GM19324 (cell line): ENCODE data around the gene IER5.

Experiments used
- ATAC-seq: cut with Tn5 transposase; IDR thresholded peaks from one replicate; pipeline ENCODE4 v1.9.1; 2021; ENCODE audit warnings: mild to moderate bottlenecking, moderate library complexity; ENCODE audit not compliant: unreplicated experiment, low FRiP score

The IER5 gene

DNA sequence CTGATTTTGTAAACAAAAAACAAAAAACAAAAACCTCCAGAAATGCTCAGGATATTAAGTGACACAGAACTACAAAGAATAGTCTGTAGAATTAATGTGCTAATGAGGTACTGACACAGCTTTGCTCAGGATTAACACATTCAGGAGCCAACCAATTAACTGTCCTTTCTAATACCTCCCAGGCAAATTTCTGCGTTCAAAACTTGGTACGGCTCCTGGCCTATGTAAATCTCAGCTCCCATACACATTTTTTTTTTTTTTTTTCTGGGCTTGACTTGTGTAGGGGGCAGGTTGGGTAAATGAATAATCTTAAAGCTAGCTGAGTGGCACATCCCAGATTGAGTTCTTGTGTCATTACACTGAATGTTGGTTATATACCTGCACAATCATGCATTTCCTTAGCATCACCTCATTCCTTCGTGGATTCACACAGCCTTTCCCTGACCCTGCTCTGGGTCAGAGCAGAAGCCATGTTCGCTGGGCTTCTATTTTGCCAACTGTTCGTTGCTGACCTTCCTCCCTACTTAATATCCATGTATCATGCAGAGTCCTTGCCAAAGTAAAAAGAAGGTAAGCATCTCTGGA lies 12.6 kb upstream of the IER5 start:
- ATAC-seq, result no peak

DNA sequence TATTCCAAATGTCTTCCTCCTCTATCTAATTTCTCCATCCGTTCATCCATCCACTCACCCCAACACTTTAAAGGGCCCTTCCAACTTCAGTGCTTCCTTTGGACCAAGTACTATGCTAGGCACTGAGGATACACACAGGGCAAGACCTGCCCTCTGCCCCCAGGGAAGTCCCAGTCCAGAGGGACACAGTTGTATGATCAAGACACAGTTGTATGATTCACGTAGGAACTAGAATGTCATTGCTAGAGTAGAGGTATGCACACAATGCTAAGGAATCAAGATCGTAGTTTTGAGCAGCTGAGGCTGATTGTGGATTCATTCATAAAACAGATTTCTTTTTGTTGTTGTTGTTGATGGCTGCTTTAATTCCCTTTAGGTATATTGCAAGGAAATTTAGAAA lies 11.6 kb upstream of the IER5 start:
- no peak for ATAC-seq

DNA sequence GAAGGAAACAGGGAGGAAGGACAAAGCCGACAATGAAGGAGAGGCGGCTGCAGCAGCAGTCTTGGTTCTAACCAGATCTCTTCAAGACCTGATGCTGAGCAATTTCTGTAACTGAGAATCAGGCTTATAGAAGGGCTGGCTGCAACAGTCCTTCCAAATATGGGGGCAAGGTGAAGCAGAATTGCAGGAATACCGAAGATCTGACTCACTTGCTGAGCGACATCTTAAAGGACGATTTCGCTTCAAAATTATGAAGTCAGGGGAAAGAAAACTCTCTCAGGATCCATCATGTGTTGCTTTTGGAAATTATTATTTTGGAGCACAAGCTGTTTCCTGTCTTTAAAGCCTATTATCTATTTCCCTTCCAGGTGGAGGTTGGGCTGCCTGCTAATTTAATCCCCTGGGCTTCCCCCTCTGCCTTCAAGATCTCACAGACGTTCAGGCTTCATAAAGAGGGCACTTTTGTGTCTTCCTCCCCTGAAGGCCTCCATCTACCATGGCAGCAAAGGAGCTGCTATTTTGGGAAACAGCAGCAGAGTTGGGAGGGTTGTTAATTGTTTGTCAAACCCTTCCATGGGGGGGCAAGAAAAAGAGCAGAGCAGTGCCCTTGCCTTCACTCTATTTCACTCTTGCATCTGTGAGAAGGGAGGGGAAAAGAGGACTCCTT lies 10.8 kb upstream of the IER5 start:
- ATAC-seq, result no peak

DNA sequence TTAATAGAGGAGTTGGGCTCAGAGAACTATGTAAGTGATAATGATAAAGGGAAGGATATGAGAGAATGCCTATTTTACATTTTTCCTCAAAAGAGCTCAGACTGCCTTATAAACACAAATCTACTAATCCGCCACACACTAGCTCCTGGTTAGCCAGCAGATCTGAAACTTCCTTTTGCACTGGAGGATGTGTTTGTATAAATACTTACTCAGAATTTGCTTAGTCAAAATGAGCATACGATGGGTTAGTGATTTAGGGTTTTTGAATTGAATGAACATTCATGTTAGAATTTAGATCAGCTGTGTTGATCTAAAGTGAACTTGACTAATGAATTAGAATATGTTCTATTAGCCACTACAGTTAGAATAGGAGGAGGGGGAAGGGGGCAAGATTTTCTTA lies 9.1 kb upstream of the IER5 start:
- ATAC-seq, result no peak

DNA sequence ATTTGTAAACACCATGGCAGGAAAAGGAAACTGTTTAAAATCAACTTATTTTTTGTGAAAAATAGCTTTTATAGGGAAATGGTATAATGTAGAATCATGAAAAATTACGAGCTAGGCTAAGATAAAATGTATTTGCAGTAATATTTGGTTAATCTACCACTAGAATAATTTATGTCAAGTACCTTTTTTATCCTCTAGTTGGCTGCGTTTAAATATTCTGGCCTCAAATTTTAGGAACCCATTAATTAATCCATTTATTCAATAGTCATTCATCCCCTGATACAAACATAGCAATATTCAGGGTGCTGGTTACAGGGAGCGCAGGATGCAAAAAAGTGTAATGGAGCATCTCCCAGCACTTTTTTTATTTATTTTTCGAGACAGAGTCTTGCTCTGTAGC lies 8.6 kb upstream of the IER5 start:
- ATAC-seq, result no peak

DNA sequence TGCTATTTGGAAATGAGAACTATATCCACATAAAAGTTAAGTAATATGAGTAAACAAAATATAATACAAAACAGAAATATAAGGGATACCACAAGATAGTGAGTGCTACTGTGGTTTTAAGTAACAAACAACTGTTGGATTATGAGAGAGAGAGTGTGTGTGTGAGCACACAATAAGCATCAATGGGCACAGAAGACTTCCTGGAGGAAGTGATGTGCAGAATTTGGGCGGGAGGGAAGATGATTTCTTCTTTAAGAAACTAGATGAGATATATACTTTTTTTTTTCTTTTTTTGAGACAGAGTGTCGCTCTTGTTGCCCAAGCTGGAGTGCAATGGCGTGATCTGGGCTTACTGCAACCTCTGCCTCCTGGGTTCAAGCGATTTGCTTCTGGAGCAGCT lies 7.9 kb upstream of the IER5 start:
- no peak for ATAC-seq

DNA sequence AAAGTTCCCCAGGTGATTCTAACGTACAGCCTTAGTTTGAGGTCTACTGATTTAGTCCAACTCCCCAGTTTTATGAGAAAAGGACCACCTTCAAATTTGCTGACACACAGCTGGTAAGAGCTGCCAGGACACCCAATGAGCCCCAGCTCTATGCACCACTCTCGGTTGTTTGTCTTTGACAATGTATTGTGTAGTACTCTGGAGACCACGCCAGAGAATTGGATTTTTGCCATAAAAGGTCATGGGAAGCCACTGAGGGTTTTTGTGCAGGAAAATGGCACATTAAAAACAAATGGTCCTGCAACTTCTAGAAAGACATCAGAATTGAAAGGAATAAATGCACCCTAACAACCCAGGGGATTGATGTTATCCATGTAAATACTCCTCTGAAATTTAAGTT lies 7.1 kb upstream of the IER5 start:
- ATAC-seq, result no peak

DNA sequence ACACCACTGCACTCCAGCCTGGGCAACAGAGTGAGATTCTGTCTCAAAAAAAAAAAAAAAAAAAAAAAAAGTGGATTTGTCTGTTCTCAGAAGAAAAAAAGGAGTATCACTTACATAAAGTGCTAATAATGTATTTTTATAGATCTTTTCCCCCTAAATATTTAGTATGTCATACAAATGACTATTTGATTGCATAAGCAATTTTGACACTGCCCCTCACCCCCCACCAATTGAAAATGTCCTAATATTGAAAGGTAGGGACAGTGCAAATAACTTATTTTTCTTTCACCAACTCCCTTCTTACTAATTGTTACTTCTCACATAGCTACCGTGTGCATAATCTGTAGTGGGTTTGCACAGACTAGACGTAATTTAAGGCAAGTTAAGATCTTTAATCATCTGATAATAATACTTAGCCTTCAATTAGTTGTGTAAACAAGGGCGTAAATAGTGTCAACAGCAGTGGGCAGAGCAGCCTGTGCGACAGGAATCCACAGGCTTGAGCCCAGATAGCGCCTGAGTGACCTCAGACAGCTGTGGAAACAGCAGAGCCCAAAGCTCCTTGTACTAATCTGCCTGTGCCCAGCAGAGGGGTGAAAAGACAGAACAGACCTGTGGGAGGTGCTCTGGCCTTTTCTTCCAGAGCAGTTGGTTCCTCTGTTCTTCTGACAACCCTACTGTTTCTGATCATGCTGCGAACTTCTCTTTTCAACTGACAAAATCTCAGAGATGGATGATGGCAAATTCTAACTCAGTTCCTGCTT lies 4.5 kb upstream of the IER5 start:
- no peak for ATAC-seq

DNA sequence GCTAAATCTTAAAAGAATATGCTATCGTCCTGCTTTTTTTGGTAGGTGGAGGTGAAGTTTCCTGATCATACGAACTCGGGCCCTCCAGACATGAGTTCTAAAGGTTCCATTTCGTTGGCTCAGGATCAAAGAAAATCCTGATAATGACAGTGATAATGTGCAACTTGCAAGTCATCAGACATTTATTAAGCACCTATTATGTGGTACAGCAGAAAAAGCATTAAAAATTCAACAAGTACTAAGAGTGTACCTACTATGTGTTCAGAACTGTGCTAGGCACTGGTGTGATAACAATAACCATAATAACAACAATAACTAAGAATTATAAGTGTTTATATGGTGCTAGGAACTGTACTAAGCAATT lies 3.9 kb upstream of the IER5 start:
- ATAC-seq, result no peak

DNA sequence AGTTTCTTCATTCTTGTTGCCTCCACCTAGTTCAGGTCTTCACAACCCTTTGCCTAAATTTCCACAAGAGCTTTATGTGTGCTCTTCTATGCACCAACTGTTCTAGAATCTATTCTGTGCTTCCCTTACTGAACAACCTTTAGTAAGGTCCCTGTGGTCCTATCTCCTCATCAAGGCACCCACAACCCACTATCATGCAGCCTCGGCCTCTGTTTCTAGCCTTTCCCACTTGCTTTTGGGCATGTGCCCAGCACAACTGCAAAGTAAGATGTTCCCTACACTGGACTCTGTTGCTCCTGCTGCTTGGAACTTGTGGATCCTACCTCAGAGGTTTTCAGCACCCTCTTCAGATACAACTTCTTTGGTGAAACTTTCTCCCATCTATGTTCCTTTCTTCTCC lies 2.4 kb upstream of the IER5 start:
- no peak for ATAC-seq

DNA sequence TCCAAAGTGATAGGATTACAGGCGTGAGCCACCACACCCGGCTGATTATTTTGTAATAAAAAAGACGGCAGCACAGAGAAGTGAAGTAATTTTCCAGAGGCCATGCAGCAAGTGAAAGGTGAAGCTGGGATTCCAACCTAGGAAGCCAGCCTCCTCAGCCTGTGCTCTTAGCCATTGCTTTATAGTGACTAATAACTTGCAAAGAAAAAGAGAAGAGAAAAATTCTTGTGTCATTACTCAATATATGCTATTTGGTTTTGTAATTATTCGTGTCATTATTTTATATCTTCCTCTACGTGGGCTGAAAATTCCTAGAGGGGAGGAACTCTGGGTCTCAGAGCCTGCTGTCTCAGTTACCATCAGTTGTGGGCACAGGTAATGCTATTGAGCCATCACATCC lies 1.6 kb upstream of the IER5 start:
- ATAC-seq, result no peak

DNA sequence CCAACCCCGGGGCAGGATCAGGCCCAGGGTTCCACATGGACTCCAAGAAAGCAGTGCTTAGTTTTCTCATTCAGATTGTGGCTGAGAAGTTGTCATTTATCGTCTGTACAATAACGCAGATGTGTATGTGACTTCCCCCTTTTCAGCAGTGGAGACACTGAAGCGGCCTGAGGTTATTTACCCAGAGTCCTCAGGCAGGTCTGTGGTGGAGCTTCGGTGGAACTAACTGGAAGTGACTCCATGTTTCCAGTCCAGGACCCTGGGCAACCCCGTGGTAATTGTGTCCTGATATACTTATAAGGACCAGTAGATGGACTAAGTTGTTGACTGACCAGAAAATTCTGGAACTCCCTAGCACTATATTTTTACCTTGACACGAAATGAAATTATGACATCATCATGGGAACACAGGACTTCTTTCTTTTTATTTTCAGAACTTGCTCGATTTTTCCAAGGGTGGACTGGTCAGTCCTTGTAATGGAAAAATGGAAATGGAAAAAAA lies 1.0 kb upstream of the IER5 start:
- ATAC-seq, result no peak

DNA sequence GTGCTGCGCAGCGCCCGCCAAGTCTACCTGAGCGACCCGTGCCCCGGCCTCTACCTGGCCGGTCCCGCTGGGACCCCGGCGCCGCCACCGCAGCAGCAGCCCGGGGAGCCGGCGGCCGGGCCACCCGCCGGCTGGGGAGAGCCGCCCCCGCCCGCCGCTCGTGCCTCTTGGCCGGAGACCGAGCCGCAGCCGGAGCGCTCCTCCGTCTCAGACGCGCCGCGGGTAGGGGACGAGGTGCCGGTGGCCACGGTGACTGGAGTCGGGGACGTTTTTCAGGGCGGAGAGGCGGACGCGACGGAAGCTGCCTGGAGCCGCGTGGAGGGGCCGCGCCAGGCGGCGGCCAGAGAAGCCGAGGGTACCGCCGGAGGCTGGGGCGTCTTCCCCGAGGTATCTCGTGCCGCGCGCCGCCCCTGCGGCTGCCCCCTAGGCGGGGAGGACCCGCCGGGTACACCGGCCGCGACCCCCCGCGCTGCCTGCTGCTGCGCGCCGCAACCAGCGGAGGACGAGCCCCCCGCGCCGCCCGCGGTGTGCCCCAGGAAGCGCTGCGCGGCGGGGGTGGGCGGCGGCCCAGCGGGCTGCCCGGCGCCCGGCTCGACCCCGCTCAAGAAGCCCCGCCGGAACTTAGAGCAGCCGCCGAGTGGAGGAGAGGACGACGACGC lies 646 bp downstream of the IER5 start:
- peak; percentile 18 for ATAC-seq

DNA sequence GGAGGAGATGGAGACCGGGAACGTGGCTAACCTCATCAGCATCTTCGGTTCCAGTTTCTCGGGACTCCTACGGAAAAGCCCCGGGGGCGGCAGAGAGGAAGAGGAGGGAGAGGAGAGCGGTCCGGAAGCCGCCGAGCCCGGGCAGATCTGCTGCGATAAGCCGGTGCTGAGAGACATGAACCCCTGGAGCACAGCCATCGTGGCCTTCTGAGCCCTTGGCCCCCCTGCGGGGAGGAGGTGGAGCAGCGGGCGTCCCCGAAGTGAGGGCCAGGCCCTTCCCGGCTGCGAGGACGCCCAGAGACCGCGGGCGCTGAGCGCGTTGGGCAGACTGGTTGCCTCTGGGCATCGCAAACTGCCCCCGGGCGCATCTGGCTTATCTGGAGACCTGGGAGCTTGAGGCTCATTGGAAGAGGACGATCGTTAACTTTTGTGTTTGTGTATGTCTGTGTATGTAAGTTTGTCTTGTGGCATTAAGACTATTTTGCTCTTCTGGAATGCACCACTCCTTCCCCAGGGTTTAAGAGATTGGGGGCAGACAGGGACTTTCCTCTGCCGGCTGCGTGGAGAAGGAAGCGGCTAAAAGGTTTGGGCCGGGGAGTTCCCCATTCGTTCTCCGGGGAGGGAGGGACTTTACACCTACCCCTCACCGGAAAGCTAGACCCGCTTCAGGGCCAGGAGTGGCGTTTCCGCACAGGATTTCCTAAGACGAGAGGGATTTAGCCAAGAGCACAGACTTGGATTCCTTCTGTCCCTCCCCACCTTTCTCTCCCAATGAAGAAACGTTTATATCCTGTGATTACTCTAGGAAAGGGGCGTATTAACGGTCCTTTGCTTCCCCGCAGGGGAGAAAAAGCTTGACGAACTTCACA lies 1.4 kb downstream of the IER5 start:
- peak; percentile 17 for ATAC-seq

DNA sequence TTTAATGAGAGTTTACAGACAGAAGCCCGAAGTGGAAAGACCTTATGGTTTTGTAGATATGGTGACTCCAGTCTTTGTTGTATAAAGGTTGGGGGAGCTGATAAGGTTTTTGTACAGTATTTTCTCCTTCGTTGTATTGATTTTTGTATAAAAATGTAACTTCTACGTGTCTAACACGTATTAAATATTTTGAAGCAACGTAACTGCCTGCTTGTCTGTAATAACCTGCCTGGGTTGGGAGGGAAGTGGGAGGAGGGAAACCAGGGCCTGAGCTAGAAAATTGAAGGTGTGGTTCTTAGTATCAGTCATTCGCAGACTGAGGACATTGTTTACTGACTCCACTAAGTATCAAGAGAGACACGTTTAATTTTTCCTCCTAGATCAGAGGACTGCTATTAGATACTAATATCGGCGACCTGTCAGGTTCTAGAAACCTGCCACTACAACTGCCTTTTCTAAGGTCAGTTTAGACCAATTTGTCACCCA lies 2.2 kb downstream of the IER5 start:
- no peak for ATAC-seq

DNA sequence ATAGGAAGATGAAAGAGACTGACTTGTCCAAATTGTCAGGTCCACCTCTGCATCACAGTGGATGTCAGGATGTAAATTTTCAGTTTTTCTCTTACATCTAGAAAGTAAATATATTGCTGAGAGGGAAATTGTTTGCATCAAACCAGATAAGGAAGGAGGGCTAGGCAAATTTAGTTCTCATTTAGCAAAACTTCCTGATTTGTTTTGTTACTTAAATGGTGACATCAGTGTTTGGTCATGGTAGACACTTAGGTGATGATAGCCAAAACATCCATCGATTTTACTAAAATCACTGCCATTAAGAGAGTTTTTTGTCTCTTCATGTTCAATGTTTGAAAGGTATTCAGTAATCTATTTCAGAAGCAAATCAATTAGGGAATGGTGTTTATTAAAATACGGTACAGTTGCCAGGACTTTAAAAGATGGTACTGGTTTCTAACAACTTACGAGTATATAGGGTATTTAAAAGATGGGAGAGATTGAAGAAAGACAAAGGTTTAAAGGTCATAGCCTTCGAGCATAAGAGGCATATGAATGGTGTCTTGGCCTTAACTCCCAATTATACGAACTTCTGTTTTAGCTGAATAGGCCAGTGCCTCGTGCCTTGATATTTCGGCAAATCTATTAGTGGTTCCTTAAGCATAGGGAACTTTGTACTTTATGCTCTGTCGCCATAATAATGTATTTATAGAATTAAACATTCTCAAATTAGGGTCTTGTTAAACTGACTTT lies 3.0 kb downstream of the IER5 start:
- ATAC-seq, result no peak

DNA sequence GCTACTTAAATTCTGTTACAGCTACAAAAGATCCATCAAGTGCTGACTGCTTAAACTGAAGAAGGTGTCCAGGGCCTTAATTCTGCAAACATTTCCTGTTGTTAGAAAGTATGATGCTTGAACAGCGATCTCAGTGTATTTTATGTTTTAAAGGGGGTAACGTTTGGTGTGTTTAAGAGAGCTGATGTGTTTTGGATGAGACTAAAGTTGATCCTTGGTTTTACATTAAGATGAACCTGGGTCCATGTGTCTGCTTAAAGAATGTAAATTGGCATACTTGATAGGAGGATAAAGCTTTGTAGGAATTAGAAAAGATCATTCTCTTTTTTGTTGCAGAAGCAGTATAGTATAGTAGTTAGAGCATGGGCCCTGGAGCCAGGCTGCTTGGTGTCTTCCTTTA lies 3.6 kb downstream of the IER5 start:
- no peak for ATAC-seq

DNA sequence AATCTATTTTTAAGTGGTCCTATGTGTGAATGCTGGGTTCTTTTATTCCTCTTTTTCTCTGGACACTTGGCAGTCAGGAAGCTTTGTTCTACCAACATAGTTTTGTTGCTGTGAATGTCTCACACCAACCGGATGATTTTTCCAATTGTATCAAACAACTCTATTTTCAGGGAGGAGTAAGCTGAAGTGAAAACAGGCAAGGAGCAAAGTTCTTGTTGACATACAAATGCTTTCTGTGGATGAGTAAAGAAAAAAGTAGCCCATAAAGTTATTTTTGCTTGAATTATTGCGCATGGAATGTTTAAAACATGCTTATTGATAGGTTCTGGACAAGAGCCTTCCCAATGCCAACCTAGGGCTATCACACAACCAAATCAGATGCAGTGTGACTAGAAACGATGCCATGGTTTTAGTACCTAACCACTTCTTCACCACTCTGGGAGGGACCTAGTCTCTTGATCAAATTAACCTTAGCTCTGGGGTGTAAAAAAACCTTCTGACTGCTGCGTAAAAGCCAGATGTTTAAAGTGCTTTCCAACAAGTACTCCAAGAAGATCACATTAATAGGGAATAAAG lies 4.5 kb downstream of the IER5 start:
- ATAC-seq, result no peak
